H1 (cell line): ENCODE data around the gene TSC22D1. TPM values are rescaled to one million over a fixed set of nuclear protein-coding genes. Genes with fewer than 3 reads are reported as not detected.

ENCODE experiments used
- CTCF ChIA-PET: fragments of 300-600 bp; sonication (Branson Sonifier 250); formaldehyde crosslinking; loops from one replicate; lab custom pipeline; 2021; ENCODE audit not compliant: partially characterized antibody; lab: Charles Lee
- POLR2A ChIA-PET: fragments of 300-600 bp; sonication (Branson Sonifier 250); formaldehyde crosslinking; loops from one replicate; lab custom pipeline; 2021; ENCODE audit warnings: inconsistent platforms; ENCODE audit not compliant: partially characterized antibody; lab: Charles Lee
- DNase-seq, 2 experiments: peaks; one replicate each; pipeline versions ENCODE4 v3.0.0 to v3.0.0-alpha.2; 2010 to 2022; ENCODE audit warnings: low spot score in 2 of 2, low read depth in 1 of 2, mixed read lengths in 1 of 2
- FAIRE-seq: peaks from 2 replicates; lab custom pipeline; 2011; peaks lifted over from hg19 to GRCh38; lab: Jason Lieb, UNC
- H2AFZ ChIP-seq: 2 replicates; pipeline ENCODE4 v1.8.1; 2012; ENCODE audit warnings: low read length, inconsistent platforms
- H2AK5ac ChIP-seq: 2 replicates; pipeline ENCODE4 v1.6.1; 2013; ENCODE audit warnings: low read depth, low read length
- H2BK120ac ChIP-seq: replicated peaks from 2 replicates; pipeline ENCODE3; 2013; ENCODE audit warnings: low read depth, low read length, inconsistent platforms
- H2BK12ac ChIP-seq: 2 replicates; pipeline ENCODE4 v1.6.1; 2013; ENCODE audit warnings: low read depth, low read length
- H2BK15ac ChIP-seq: 2 replicates; pipeline ENCODE4 v1.6.1; 2013; ENCODE audit warnings: low read length
- H2BK20ac ChIP-seq: 2 replicates; pipeline ENCODE4 v1.6.1; 2013; ENCODE audit warnings: low read length
- H2BK5ac ChIP-seq: 2 replicates; pipeline ENCODE4 v1.6.1; 2013; ENCODE audit warnings: low read depth, low read length
- H3K14ac ChIP-seq: 2 replicates; pipeline ENCODE4 v1.6.1; 2013; ENCODE audit warnings: inconsistent platforms; ENCODE audit not compliant: insufficient read length
- H3K18ac ChIP-seq: 2 replicates; pipeline ENCODE4 v1.6.1; 2013; ENCODE audit warnings: low read length; ENCODE audit errors: extremely low read depth
- H3K23ac ChIP-seq: 2 replicates; pipeline ENCODE4 v1.6.1; 2013; ENCODE audit warnings: inconsistent platforms; ENCODE audit not compliant: insufficient read length
- H3K23me2 ChIP-seq: 2 replicates; pipeline ENCODE4 v1.6.1; 2013; ENCODE audit warnings: low read depth, low read length
- H3K27ac ChIP-seq: 2 replicates; pipeline ENCODE4 v1.6.1; 2011; ENCODE audit warnings: low read depth, low read length, inconsistent platforms
- H3K27me3 ChIP-seq, 4 experiments: replicated peaks in 1 of 4; 1 replicate in 1 of 4; 2 replicates in 3 of 4; pipeline versions ENCODE4 v1.6.1 to v1.8.1; 2011 to 2013; ENCODE audit warnings: low read length in 3 of 4, mild to moderate bottlenecking in 3 of 4, inconsistent platforms in 2 of 4, mixed read lengths in 2 of 4, moderate library complexity in 1 of 4; ENCODE audit not compliant: control insufficient read depth in 3 of 4, insufficient read depth in 3 of 4; ENCODE audit errors: extremely low read depth in 1 of 4
- H3K36me3 ChIP-seq, 4 experiments: 2 replicates each; pipeline versions ENCODE4 v1.6.1 to v1.8.1; 2011 to 2013; ENCODE audit warnings: mild to moderate bottlenecking in 4 of 4, low read length in 3 of 4, moderate library complexity in 2 of 4, control low read depth in 1 of 4, inconsistent platforms in 1 of 4; ENCODE audit not compliant: insufficient read depth in 4 of 4, control insufficient read depth in 2 of 4
- H3K4ac ChIP-seq: replicated peaks from 2 replicates; pipeline ENCODE3; 2013; ENCODE audit warnings: low read length, low read depth, mixed read lengths, inconsistent platforms; ENCODE audit not compliant: insufficient read length
- H3K4me1 ChIP-seq, 4 experiments: replicated peaks in 1 of 4; 1 replicate in 1 of 4; 2 replicates in 3 of 4; pipeline versions ENCODE4 v1.6.1 to v1.8.1; 2011 to 2013; ENCODE audit warnings: low read length in 3 of 4, inconsistent platforms in 2 of 4, mixed read lengths in 1 of 4; ENCODE audit not compliant: insufficient read depth in 4 of 4, control insufficient read depth in 3 of 4
- H3K4me2 ChIP-seq, 2 experiments: 2 replicates each; pipeline versions ENCODE4 v1.6.1 to v1.8.1; 2011 to 2013; ENCODE audit warnings: low read depth in 2 of 2, low read length in 2 of 2, control low read depth in 1 of 2, inconsistent platforms in 1 of 2, mild to moderate bottlenecking in 1 of 2; ENCODE audit not compliant: insufficient read depth in 1 of 2
- H3K4me3 ChIP-seq, 4 experiments: fragments of 200-600, 300-600 bp in 1 of 4; sonication (generic), shearing (Covaris generic), sonication (Bioruptor Twin) in 1 of 4; 2 replicates each; pipeline versions ENCODE4 v1.5.1 to v1.8.1; 2011 to 2016; ENCODE audit warnings: low read length in 4 of 4, low read depth in 3 of 4, control low read depth in 2 of 4, inconsistent platforms in 2 of 4, mild to moderate bottlenecking in 2 of 4, mixed read lengths in 1 of 4, moderate library complexity in 1 of 4; ENCODE audit not compliant: insufficient read depth in 2 of 4; ENCODE audit errors: extremely low read depth in 1 of 4
- H3K56ac ChIP-seq: replicated peaks from 2 replicates; pipeline ENCODE3; 2013; ENCODE audit warnings: low read depth, mild to moderate bottlenecking, mixed read lengths, low read length, inconsistent platforms; ENCODE audit not compliant: insufficient read length
- H3K79me1 ChIP-seq: 2 replicates; pipeline ENCODE4 v1.6.1; 2013; ENCODE audit warnings: low read depth, low read length, control low read depth
- H3K79me2 ChIP-seq, 2 experiments: 2 replicates each; pipeline versions ENCODE4 v1.6.1 to v1.8.1; 2012 to 2013; ENCODE audit warnings: low read length in 2 of 2, mild to moderate bottlenecking in 2 of 2, inconsistent platforms in 1 of 2; ENCODE audit not compliant: insufficient read depth in 2 of 2, control insufficient read depth in 1 of 2
- H3K9ac ChIP-seq, 4 experiments: replicated peaks in 1 of 4; 1 replicate in 1 of 4; 2 replicates in 3 of 4; pipeline versions ENCODE4 v1.6.1 to v1.8.1; 2011 to 2013; ENCODE audit warnings: low read depth in 3 of 4, low read length in 3 of 4, control low read depth in 2 of 4, mild to moderate bottlenecking in 2 of 4, moderate library complexity in 2 of 4, inconsistent platforms in 1 of 4; ENCODE audit errors: extremely low read depth in 1 of 4
- H3K9me3 ChIP-seq, 2 experiments: 2 replicates each; pipeline versions ENCODE4 v1.6.1 to v1.8.1; 2012 to 2013; ENCODE audit warnings: mild to moderate bottlenecking in 2 of 2, moderate library complexity in 2 of 2, control low read depth in 1 of 2, inconsistent platforms in 1 of 2, low read depth in 1 of 2, low read length in 1 of 2, mixed read lengths in 1 of 2; ENCODE audit not compliant: insufficient read depth in 2 of 2
- H4K20me1 ChIP-seq, 2 experiments: replicated peaks in 1 of 2; 2 replicates each; pipeline versions ENCODE3 to v1.8.1; 2011 to 2013; ENCODE audit warnings: inconsistent platforms in 2 of 2, low read length in 2 of 2, mild to moderate bottlenecking in 1 of 2; ENCODE audit not compliant: insufficient read depth in 2 of 2, control insufficient read depth in 1 of 2
- H4K5ac ChIP-seq: 2 replicates; pipeline ENCODE4 v1.6.1; 2013; ENCODE audit warnings: low read length, low read depth, mixed read lengths, inconsistent platforms; ENCODE audit not compliant: insufficient read length
- H4K8ac ChIP-seq: 2 replicates; pipeline ENCODE4 v1.8.0; 2013; ENCODE audit warnings: mild to moderate bottlenecking, moderate library complexity, low read length, inconsistent platforms; ENCODE audit not compliant: insufficient read depth; ENCODE audit errors: extremely low read depth
- H4K91ac ChIP-seq: replicated peaks from 2 replicates; pipeline ENCODE3; 2013; ENCODE audit warnings: low read length, mixed read lengths, inconsistent platforms; ENCODE audit not compliant: insufficient read length
- ATF2 ChIP-seq: IDR thresholded peaks from 2 replicates; pipeline ENCODE4 v1.6.1; 2012; ENCODE audit warnings: low read length, inconsistent platforms
- BACH1 ChIP-seq: IDR thresholded peaks from 2 replicates; pipeline ENCODE4 v1.6.1; 2012; ENCODE audit warnings: low read length, improper control_type of control experiment
- CEBPB ChIP-seq: IDR thresholded peaks from 2 replicates; pipeline ENCODE4 v1.6.1; 2012; ENCODE audit warnings: low read depth, low read length
- CHD1 ChIP-seq: IDR thresholded peaks from 2 replicates; pipeline ENCODE4 v1.6.1; 2012; ENCODE audit warnings: low read depth, low read length, improper control_type of control experiment
- E2F6 ChIP-seq: IDR thresholded peaks from 2 replicates; pipeline ENCODE4 v1.6.1; 2012; ENCODE audit warnings: inconsistent platforms
- FOSL1 ChIP-seq: IDR thresholded peaks from 2 replicates; pipeline ENCODE4 v1.6.1; 2011; ENCODE audit warnings: mild to moderate bottlenecking, low read depth, low read length, moderate library complexity; ENCODE audit not compliant: insufficient read depth
- RBBP5 ChIP-seq: IDR thresholded peaks from 2 replicates; pipeline ENCODE4 v1.7.1; 2012; ENCODE audit warnings: low read depth, mild to moderate bottlenecking, inconsistent platforms, low read length, moderate library complexity, borderline replicate concordance
- SAP30 ChIP-seq: fragments of 300-600 bp; sonication (generic); IDR thresholded peaks from 2 replicates; pipeline ENCODE4 v1.7.1; 2012; ENCODE audit warnings: low read length, moderate library complexity, mild to moderate bottlenecking, inconsistent platforms; ENCODE audit not compliant: insufficient read depth, insufficient replicate concordance
- WGBS, 2 experiments: shearing (Covaris generic) in 1 of 2; methylation state at CpG; one replicate each; pipeline versions ENCODE4 v1.1.6 to v1.1.7; 2013 to 2015; ENCODE audit warnings: low lambda C conversion rate in 2 of 2, mixed read lengths in 2 of 2, inconsistent platforms in 1 of 2, low coverage in 1 of 2, missing lambda C conversion rate in 1 of 2; ENCODE audit not compliant: insufficient replicate concordance in 2 of 2, insufficient coverage in 1 of 2, insufficient read length in 1 of 2; ENCODE audit errors: extremely low coverage in 1 of 2, missing lambda C conversion rate in 1 of 2; 5-methylcytosine and 5-hydroxymethylcytosine counted together
- polyA plus RNA-seq, 7 experiments: library from polyadenylated mRNA; depleted of rRNA in 3 of 7; stranded (reverse) in 5 of 7; unstranded in 2 of 7; fragments of >200 nt in 5 of 7; fragments of 200-250 nt in 2 of 7; gene quantifications; 1 replicate in 5 of 7; 2 replicates in 1 of 7; 4 replicates in 1 of 7; pipeline versions ENCODE4 v1.2.1 to v1.2.3, GENCODE V29; 2011 to 2013; ENCODE audit warnings: missing spikeins in 2 of 7, mixed read lengths in 2 of 7
- total RNA-seq: library from RNA; stranded (reverse); fragmentation: NEBNext Ultra II Directional; extraction: Animal tissue kit (Norgen Biotek cat#: 25700); gene quantifications from 2 replicates; pipeline ENCODE4 v1.2.1, GENCODE V29; 2021

Gene TSC22D1
- total and polyA plus RNA-seq, 2 of the 8 experiments (the other 6 are each of a cell fraction or from before 2014, with no cell fraction given), result 52.6 to 80.9 TPM

- H3K27me3 ChIP-seq, result no peaks in the 10 kb centered on the region
- WGBS, 2 experiments, result 88% methylated on average over 4 of the region's 4 CpGs; no CpG with 5 or more reads in 1 of the 2 experiments
- no peak overlapping the region; the same call in 1 of the 2 replicates for H2AK5ac ChIP-seq
- FAIRE-seq (no peak), DNase-seq (no peak)
- no peak overlapping the region for H3K4me2 ChIP-seq
- POLR2A ChIA-PET, result interaction anchor here (0.8 to 1.2 kb wide), 2 partner anchors 14 to 48 kb away, joined by 3 to 4 read pairs; no protein-coding TSS in a partner anchor
- H2BK120ac ChIP-seq, result no peak overlapping the region
- no peaks in the 10 kb centered on the region for H3K79me1 ChIP-seq
- no peak overlapping the region for H2BK20ac ChIP-seq
- no peak overlapping the region for H2BK15ac ChIP-seq
- H4K5ac ChIP-seq, result no peak overlapping the region
- H3K9me3 ChIP-seq, result no peaks in the 10 kb centered on the region
- no peak overlapping the region for H2AFZ ChIP-seq
- H3K14ac ChIP-seq, result no peak overlapping the region
- H3K4me1 ChIP-seq, result peaks cover 0 to 5% (median 0%) of the 10 kb centered on the region in 4 experiments; a peak in 2 of 7 replicates
- no peaks in the 10 kb centered on the region for H3K36me3 ChIP-seq
- 0 out of 2 replicates have a peak overlapping the region, but pooled peaks have one; percentile 73 for H2BK12ac ChIP-seq
- H3K18ac ChIP-seq, result no peak overlapping the region
- H3K9ac ChIP-seq, result no peak overlapping the region
- H4K8ac ChIP-seq, result no peak overlapping the region
- CTCF ChIA-PET, result interaction anchor here (0.8 to 1.5 kb wide), 2 partner anchors 12 to 48 kb away, joined by 3 to 4 read pairs; no protein-coding TSS in a partner anchor
- H4K91ac ChIP-seq, result no peak overlapping the region
- no peaks in the 10 kb centered on the region for H3K23me2 ChIP-seq
- no peak overlapping the region for H3K27ac ChIP-seq
- no peak overlapping the region for H3K23ac ChIP-seq
- no peaks in the 10 kb centered on the region for H4K20me1 ChIP-seq
- H3K56ac ChIP-seq, result no peak overlapping the region
- no peaks in the 10 kb centered on the region for H3K79me2 ChIP-seq
- no peak overlapping the region for H3K4ac ChIP-seq
- no peak overlapping the region for H3K4me3 ChIP-seq
- no peak overlapping the region for H2BK5ac ChIP-seq
- TF ChIP-seq E2F6 (no peak), ATF2 (no peak), FOSL1 (no peak), CEBPB (no peak), BACH1 (no peak), SAP30 (no peak), RBBP5 (no peak), CHD1 (no peak)
These were observed 187.0 kb downstream of the TSC22D1 start for GRCh38 chr13:44389060-44389666.
